ENCODE measurements around the gene LARP1B.

GRCh38 chr4:128242601-128243000, 181.5 kb downstream of the LARP1B start:
- TF ChIP-seq CTCF (IDR thresholded peaks at IDR 0.05) = no peak
- no peak for TF ChIP-seq POLR2A (IDR thresholded peaks at IDR 0.05)
